Lower leg skin (tissue), 3 donors: ENCODE measurements around the gene FAM83G.

Experiments used
- CTCF ChIP-seq, 3 donors: fragments of 450-650 bp; IDR thresholded peaks; one replicate each; pipeline ENCODE4 v1.5.1; 2016; ENCODE audit warnings: antibody characterized with exemption in 3 of 3, mild to moderate bottlenecking in 3 of 3, moderate library complexity in 2 of 3
- POLR2A ChIP-seq, 2 donors: fragments of 450-650 bp; IDR thresholded peaks; one replicate each; pipeline ENCODE4 v1.6.1; 2016 to 2017; ENCODE audit warnings: antibody characterized with exemption in 2 of 2, mild to moderate bottlenecking in 1 of 2, moderate library complexity in 1 of 2

DNA sequence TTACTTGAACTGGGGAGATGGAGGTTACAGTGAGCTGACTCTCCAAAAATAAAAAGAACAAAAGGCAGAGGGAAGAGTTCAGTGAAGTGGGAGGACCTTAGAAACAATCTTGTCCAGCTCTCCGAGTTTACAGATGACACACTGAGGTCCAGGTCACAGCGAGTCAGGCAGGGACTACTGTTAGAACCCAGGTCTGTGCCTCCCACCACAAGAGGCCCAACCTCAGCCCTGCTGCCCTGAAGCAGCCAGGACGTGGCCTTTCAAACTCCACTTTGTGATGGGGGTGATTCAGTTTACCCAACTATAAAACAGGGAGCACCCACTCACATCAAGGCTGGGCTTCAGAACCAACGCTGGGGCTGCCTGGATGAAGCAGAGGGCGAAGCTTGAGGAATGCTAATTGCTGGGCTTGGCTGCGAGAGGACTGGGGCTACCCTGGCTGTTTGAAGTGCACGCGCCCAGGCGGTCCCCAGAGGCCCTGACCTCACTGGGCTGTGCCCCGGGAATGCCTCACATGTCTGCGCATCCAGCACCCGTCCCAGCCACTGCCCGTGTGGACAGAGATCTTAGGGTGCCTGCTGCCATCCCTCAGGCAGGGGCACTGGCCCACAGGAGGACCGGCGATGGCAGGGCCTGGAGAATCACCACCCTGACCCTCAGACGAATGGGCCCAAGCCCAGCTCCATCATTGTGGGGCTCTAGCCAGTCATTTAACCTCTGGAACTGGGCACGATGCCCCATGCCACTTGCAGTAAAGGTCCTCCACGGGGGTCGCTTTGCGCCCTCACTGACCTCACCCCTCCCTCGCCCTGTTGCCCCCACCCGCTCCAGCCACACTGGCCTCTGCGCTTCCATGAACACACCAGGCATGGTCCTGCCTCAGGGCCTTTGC is 41.2 kb downstream of the FAM83G start:
- TF ChIP-seq CTCF (IDR thresholded peaks at IDR 0.05) (no peak), POLR2A (IDR thresholded peaks at IDR 0.05) (no peak)
